ENCODE measurements around the gene RNF2.
"Not testable (repeated sequence)": the region's sequence is repeated elsewhere in the genome, so short reads cannot be mapped to it uniquely, and the experiment has no call there.

The RNF2 gene

DNA sequence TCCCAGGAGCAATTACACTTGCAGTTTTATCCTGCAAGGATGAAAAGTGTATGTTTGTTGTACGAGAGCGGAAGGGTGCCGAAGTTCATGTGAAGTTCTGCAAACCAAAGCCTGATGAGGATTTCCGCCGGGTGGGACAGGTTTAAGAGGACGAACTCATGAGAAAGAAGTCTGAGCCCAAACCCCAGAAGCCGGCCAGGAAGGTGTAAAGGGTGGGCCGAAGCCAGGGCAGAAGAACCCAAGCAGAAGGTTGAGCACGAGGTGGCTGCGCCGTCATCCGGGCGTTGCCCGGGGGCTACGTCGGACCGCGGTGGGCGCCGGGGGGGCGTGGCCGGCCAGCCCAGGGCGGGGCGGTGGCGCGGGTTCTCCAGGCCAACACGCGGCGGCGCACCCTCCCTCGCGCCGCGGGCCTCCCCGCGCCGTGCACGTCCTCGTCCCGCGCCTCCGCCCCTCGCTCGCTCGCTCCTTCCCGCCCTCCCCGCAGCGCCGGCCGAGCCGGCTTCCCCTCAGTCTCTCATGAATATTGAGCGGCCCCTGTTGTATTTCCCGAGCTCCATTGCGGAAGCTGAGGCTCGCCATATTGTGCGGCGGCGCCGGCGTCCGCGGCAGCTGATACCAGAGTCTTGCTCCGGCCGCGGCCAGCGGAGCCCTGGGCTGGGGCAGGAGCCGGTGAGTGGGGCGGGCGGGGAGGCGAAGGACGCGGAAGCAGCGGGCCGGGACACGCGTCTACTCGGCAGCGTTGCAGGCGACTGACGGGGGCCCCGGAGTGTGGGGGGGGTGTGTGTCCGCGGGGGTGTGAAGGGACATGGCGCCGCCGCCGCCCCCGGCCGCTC lies at the start of gene RNF2:
Gene RNF2, plus strand, starts transcription at position 578 of the 833 bp plus-strand sequence. CDS start 41,996 bp downstream, outside the sequence.
- peak within 1 kb of the TSS; percentile 86 for H3K4me3 ChIP-seq (ENCODE audit: control insufficient read depth, low read depth, low read length)
- TF ChIP-seq CTCF (conservative IDR thresholded peaks at IDR 0.05; ENCODE audit: control insufficient read depth, insufficient read depth, low read depth, low read length), result no peak
- DNase-seq (ENCODE audit: low read depth), result peak; percentile 67

DNA sequence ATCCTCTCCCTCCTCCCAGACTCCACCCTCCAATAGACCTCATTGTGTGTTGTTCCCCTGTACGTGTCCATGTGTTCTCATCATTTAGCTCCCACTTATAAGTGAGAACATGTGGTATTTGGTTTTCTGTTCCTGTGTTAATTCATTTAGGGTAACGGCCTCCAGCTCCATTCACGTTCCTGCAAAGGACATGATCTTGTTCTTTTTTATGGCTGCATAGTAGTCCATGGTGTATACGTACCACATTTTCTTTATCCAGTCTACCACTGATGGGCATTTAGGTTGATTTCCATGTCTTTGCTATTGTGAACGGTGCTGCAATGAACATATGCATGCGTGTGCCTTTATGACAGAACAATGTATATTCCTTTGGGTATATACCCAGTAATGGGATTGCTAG lies 45.4 kb upstream of the RNF2 start:
- DNase-seq (ENCODE audit: low read depth); H3K4me3 ChIP-seq (ENCODE audit: control insufficient read depth, low read depth, low read length): not testable (repeated sequence)

DNA sequence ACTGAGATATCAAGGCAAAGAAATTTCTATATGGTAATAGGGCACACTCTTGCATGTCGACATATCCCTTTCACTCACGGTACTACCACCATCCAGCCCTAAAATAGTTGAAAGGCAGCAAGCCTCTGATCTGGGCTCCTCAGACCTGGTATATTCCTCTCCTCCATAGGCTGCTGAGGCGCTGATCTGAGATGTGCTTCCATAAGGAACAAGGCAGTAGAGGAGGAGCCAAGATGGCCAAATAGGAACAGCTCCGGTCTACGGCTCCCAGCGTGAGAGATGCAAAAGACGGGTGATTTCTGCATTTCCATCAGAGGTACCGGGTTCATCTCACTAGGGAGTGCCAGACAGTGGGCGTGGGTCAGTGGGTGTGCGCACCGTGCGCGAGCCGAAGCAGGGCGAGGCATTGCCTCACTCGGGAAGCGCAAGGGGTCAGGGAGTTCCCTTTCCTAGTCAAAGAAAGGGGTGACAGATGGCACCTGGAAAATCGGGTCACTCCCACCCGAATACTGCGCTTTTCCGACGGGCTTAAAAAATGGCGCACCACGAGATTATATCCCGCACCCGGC lies 44.0 kb upstream of the RNF2 start:
- not testable (repeated sequence) for DNase-seq (ENCODE audit: low read depth); H3K4me3 ChIP-seq (ENCODE audit: control insufficient read depth, low read depth, low read length)

DNA sequence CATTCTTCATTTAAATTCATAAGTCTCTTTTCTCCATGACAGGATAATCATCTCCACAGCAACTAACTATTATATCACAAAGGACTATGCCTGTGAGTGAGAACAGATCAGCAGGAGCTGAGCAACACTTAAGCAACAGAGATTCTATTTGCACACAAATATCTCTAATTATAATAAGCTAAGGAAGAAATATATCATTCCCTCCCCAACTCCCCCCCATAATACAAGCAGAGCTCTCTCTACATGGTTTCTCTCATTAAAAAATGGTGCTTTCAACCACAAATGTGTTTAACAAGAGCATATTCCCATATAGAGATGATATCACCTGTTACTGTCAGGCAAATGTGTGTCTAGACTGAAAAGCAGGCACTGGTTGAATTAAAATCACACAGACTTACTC lies 36.5 kb upstream of the RNF2 start:
- TF ChIP-seq CTCF (conservative IDR thresholded peaks at IDR 0.05; ENCODE audit: control insufficient read depth, insufficient read depth, low read depth, low read length), result no peak
- no peak for DNase-seq (ENCODE audit: low read depth)
- H3K4me3 ChIP-seq (ENCODE audit: control insufficient read depth, low read depth, low read length), result no peak overlapping the region

DNA sequence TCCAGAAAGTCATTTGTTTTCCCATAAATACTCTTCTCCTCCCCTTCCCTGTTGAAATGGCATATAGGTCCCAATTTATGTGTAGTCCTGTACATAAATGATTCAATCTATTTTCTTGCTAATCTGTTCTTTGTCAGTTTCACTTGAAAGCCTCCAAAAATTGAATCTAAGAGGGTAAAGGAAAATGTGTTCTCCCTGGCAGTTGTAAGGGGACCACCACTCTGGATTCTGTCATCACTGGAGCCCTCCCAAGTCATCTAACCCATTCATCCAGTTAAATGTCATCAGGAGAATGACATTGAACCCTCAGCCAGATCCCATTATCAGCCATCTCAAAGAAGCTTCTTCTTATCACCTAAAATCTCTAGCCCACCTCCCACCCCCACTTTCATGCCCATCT lies 35.0 kb upstream of the RNF2 start:
- no peak for DNase-seq (ENCODE audit: low read depth)
- TF ChIP-seq CTCF (conservative IDR thresholded peaks at IDR 0.05; ENCODE audit: control insufficient read depth, insufficient read depth, low read depth, low read length), result no peak

DNA sequence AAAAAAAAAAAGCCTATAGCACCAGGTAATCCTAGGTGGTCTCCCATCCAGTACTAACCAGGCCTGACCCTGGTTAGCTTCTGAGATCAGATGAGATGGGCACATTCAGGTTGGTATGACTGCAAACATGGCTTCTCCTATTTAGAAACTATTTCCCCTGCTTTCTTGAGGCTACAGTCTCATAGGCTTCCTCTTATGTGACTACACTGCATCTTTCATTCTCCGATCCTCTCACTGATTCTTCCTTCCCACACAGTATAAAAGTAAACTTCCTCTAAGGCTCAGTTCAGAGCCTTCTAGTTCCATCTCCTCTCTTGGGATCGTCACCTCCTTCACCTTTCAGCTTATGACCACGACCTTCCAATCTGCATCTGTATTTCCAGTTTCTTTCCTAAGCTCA lies 30.4 kb upstream of the RNF2 start:
- TF ChIP-seq CTCF (conservative IDR thresholded peaks at IDR 0.05; ENCODE audit: control insufficient read depth, insufficient read depth, low read depth, low read length), result no peak
- no peak for DNase-seq (ENCODE audit: low read depth)
- H3K4me3 ChIP-seq (ENCODE audit: control insufficient read depth, low read depth, low read length), result no peak overlapping the region

More for the DNA sequence above, 35.0 kb upstream of the RNF2 start:
- H3K4me3 ChIP-seq (ENCODE audit: control insufficient read depth, low read depth, low read length), result no peak overlapping the region

- no peak for TF ChIP-seq CTCF (conservative IDR thresholded peaks at IDR 0.05; ENCODE audit: control insufficient read depth, insufficient read depth, low read depth, low read length)
- no peak for DNase-seq (ENCODE audit: low read depth)
- no peak overlapping the region for H3K4me3 ChIP-seq (ENCODE audit: control insufficient read depth, low read depth, low read length)
Measured at GRCh38 chr1:185015631-185016030, 29.7 kb upstream of the RNF2 start.

Measured in fibroblast of mammary gland (primary cell).